Right renal cortex interstitium (tissue), 3 donors: ENCODE data around the gene PSAP. TPM values are rescaled to one million over a fixed set of nuclear protein-coding genes. Genes with fewer than 3 reads are reported as not detected.

Source experiments
- DNase-seq, 3 donors: peaks; one replicate each; pipeline ENCODE4 v3.0.0-alpha.2; 2013; ENCODE audit warnings: low read depth in 3 of 3, low spot score in 2 of 3
- polyA plus RNA-seq, 3 donors: library from polyadenylated mRNA; unstranded; fragments of 120-200 nt; gene quantifications; one replicate each; pipeline ENCODE4 v1.2.1, GENCODE V29; 2013; ENCODE audit not compliant: insufficient read length in 3 of 3

PSAP gene
- polyA plus RNA-seq, 3 donors: 903 to 920 (median 909) TPM

DNA sequence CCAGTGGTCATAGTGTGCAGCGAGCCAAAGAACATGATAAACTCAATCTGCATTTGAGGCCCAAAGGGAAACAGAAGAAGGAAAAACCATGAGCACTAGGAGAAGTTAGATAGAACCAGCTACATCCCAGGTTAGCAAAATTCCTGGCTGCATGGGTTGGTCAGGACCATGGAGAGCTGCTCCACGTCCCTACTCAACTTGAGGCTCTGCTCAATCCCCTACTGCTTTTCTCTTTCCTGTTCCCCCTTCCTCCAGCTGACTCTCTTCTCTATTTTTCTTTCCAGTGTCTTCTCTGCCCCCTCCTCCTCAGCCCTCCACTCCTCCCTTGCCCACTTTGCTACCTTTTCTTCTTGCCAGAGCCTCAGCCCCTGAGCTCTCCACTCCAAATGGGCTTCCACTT, 55.8 kb downstream of the PSAP start:
- peak in 1 of 3 donors; percentile 39 for DNase-seq

- DNase-seq: no peak
Observed at GRCh38 chr10:71790749-71791440, 60.2 kb downstream of the PSAP start.

GRCh38 chr10:71789871-71790270, 61.2 kb downstream of the PSAP start:
- no peak for DNase-seq

DNA sequence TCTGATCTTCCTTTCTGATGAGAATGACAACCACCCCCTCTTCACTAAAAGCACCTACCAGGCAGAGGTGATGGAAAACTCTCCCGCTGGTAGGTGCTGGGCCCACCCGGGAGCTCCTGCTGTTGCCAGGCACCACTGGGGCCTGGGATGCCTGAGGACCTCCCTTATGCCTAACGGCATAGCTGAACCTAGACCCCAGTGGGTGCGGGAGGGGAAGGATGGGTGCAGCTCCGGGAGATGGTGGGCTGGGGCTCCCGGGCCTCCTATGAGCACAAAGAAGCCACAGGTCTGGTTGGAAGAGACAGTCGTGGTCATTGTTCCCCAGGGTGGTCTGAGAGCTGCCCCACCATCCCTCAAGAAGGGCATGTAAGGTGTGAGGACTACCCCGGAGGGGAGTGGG, 62.1 kb downstream of the PSAP start:
- DNase-seq: no peak

- no peak for DNase-seq
Observed at GRCh38 chr10:71784679-71785272, 66.3 kb downstream of the PSAP start.

GRCh38 chr10:71783917-71784678, 67.0 kb downstream of the PSAP start:
- no peak for DNase-seq

DNA sequence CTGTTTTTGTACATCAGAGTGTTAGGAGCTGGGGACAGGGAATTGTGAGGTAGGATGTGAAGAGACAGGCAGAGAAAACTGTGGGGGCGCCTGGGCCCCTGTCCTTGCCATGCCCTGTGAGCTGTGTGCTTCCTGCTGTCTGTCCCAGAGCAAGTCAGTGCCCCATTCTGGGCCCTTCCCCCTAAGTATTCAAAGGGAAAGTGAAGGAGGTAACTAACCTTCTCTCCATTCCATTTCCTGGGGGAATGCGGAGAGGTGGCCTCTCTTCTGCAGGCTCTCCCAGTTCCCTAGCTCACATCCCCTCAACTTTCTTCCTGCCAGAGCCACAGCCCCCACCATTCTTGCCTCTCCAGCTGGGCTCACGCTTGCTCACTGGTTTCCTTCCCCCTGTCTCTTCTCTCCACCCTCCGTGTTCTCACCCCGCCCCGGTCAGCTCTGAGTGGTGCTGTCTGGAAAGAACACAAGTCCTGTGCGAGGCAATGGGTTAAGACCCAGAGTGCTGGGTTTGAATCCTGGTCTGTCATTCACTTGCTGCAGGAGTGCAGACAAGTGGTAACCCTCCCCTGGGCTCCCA, 68.0 kb downstream of the PSAP start:
- no peak for DNase-seq

DNA sequence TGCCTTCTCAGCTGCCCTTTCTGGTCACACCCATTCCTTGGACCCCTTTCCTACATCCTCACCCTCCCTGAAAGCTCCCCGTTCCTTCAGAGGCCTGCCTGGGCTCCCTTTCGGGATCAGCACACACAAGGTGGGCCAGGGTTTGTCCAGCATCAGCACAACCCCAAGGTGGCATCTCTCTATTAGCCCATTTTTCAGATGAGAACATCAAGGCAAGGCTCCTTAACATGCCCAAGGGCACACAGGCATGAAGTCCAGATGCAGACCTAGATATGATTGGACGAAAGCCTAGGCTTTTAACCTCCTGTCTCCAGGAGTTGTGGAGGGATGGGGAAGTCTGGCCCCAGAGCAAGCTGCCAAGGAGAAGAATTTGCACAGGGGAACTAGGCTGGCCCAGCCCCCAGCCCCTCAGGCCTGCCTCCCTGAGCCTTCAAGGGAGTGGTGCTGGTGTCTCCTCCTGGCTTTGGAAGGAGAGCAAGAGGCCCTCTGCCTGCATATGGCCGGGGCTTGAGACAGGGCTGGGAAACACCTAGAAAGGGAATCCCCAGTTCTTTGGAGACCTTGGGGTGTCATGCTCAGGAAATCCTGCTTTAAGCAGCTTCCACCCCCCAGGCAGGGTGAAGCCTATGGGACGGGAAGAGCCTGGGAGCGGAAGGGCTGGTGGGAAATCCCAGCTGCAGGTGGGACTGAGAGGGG, 68.7 kb downstream of the PSAP start:
- DNase-seq: no peak

GRCh38 chr10:71780719-71781118, 70.3 kb downstream of the PSAP start:
- DNase-seq: no peak

- no peak for DNase-seq
Observed at GRCh38 chr10:71780156-71780555, 70.9 kb downstream of the PSAP start.

DNA sequence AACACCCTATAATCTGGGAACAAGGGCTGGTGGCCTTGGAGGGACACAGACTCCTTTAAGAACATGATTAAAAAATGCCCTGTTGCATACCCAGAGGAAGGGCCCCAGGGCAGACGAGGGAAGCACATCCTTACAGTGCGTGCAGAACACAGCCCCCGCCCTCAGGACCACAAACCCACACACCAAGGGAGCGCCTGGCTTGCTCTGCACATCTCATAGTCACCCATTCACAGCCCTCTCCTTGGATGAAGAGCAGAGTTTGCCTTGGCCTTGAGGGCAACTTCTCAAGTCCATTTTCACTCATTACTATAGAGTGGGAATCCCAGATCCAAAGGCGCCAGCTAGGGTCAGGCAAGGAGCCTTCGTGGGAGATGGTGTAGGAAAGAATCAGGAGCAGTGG, 71.4 kb downstream of the PSAP start:
- no peak for DNase-seq

DNA sequence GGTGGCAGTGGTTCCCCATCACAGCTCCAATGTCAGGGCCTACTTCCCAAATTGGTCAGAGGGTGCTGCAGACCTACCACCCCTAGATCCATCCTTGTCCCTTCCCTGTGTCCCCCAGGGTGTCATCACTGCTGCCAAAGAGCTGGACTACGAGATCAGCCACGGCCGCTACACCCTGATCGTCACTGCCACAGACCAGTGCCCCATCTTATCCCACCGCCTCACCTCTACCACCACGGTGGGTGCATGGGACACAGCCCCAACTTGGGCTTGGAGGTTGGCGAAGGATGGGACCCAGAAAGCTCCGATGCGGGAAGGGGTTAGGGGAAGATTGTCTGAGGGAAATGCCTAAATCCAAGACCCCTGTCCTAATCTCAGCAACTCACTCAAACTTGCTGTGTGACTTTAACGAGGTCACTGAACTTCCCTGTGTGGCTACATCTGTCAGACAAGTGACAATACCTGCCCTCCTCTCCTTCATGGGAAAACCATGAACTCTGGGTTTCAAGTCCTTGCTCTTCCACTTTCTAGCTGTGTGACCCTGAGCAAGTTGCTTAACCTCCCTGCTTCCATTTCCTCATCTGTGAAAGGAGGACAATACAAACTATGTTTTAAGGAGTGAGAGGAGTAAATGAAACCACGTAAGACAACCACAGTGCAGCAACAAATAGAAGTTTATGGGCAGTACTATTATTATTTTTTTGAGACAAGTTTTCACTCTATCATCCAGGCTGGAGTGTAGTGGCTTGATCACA, 72.8 kb downstream of the PSAP start:
- no peak for DNase-seq

DNA sequence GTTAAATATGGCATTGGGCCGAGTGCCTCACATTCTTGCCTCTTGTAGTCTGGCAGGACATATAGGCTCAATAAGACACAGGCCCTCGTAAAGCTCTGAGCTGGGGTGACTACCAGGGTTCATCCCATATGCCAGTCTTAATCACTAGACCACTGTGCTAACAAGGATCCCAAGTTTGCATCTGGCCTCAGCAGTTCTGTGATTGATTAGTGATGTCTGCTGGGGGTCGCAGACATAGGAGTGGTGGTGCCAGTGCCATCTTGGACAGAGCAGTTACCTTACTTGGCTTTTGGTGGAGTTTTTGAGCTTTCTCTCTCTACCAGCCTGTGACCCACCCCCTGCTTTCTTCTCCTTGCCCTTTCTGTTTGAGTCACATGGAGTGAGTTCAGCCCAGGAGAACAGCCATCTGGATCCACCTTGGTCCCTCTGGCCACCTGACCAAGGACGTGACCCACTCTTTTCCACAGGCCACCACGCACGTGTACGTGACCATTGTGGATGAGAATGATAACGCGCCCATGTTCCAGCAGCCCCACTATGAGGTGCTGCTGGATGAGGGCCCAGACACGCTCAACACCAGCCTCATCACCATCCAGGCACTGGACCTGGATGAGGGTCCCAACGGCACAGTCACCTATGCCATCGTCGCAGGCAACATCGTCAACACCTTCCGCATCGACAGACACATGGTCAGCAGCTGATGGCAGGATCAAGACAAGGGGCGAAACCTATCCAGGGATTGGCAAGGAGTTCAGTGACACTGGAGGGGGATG, 73.7 kb downstream of the PSAP start:
- no peak for DNase-seq

DNA sequence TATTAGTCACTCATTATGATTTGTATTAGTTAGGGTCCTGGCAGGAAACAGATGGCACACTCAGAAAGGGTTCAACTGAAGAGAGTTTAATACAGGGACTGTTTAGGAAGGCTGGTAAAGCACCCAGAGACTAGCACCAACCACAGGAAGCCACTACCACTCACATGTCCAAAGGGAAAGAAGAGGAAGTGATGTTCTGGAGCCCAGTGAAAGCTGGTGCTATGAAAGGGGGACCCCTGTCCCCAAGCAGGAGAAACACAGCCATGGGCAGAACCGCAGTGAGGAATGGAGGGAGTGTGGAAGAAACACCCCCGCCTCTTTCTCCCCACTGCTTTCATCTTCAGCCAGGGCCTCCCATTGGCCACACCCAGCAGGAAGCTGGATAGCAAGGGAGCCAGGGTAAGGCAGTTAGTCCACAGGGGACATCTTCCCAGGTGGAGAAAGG, 74.5 kb downstream of the PSAP start:
- DNase-seq: no peak

DNA sequence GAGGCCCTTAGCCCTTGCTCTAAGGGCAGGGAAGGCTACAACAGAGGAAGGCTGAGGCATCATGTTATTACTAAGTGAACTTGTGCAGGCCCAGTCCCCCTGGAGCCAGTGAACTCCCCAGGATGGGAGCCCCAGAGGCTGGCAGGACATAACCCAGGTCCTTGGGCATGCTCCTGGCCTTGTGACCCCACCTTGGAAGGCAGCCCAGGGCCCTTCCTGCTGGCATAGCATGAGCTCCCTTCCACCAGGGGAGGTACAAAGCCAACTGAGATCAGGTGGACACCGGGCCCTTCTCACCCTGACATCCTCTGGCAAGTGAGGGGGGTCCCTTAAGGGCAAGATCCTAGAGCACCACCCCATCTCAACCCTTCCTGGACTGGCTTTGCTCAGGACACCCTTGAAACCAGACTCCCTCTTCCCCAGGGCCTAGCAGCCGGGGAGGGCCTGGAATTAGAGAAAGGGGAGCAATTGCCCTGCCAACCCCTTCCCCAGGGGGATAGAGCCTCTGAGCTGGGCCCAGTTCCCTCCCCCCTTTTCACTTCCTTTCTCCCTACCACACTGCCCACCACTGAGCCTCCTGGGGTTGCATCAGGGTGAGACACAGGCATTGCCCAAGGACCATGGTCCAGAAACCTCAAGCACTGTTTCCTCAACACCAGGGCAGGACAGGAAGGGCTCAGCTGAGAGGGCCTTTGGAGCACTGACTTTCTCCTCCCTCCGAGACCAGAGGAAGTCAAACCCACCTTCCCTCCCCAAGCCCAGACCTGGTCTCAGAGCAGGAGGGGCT, 75.9 kb downstream of the PSAP start:
- DNase-seq: no peak

DNA sequence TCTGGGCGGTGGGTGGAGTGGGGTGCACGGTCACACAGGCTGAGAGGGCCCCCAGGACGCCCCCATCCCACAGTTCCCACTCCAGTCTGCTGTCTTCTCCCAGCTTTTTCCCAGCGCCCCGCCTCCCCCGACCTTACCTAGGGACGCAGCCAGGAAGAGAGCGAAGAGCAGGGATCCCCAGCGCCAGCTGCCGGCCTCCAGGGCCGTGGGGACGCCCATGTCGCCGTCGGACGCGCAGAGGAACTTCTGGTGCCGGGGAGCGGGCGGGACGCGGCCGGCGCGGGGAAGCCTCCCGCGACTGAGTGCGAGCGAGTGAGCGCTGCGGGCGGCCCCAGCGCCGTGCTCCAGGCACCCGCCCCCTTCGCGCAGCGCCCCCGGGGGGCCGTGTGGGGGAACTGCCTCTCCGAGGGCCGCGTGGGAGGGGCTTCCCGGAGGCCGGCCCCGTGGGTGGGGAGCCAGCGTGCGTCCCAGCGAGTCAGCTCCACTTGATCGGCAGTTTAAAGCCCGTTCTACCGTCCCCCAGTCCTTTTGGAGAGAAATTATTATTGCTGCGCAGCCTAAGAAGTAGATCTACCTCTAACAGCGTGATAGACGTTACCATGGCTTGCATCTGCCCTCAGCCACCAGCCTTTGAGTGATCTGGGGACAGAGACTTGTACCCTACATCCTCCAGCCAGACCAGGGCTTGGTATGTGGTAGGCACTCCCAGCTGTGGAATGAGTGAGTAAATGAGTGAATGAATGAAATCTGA, 77.7 kb downstream of the PSAP start, which contains the start of gene VSIR:
Gene VSIR, minus strand, starts transcription at position 300 of the 751 bp plus-strand sequence. Its CDS starts 81 bp downstream, at position 219.
- no peak for DNase-seq

- no peak for DNase-seq
Observed at GRCh38 chr10:71772832-71773220, 78.2 kb downstream of the PSAP start.
